ENCODE data around the gene TAC3.

GRCh38 chr12:57047981-57048380 lies 31.7 kb upstream of the TAC3 start:
- TF ChIP-seq POLR2A (IDR thresholded peaks at IDR 0.05) (no peak), CTCF (IDR thresholded peaks at IDR 0.05) (no peak)
